ENCODE results near the gene DMWD. TPM values are rescaled to one million over a fixed set of nuclear protein-coding genes. Genes with fewer than 3 reads are reported as not detected.

Gene DMWD
- total RNA-seq, 1 experiment from 2014 or later: 86.7 TPM

- H3K9me3 ChIP-seq (ENCODE audit: low read depth, low read length, poor library complexity, severe bottlenecking): no peaks in the 10 kb centered on the region
- CTCF ChIA-PET: interaction anchor here (2.4 to 3.0 kb wide), 2 partner anchors 10 to 31 kb away, joined by 15 to 17 read pairs; no protein-coding TSS in a partner anchor
- POLR2A ChIA-PET (ENCODE audit: low non-redundant PET): interaction anchor here (0.5 to 0.6 kb wide), 2 partner anchors 38 to 126 kb away, joined by 3 to 5 read pairs; partner anchors contain the start of gene FBXO46
- intact Hi-C loops (cut with micrococcal nuclease; ENCODE audit: unreplicated experiment): no loop called here
- DNase-seq (ENCODE audit: low spot score): peak; percentile 67
- H3K27me3 ChIP-seq (replicated peaks; ENCODE audit: insufficient read depth, low read depth, low read length, poor library complexity): no peaks in the 10 kb centered on the region
- no TSS peak for BruUV-seq (replicated peaks)
- no peak for TF ChIP-seq CTCF (conservative IDR thresholded peaks at IDR 0.05; ENCODE audit: low read depth, low read length)
- TF ChIP-seq EZH2 (IDR thresholded peaks at IDR 0.05; ENCODE audit: borderline replicate concordance, low read depth, low read length, poor library complexity, severe bottlenecking): no peak
- peak overlapping the region; percentile 98 for H3K27ac ChIP-seq (ENCODE audit: low read depth, low read length, poor library complexity, severe bottlenecking)
- H3K4me3 ChIP-seq (ENCODE audit: low read depth, low read length, poor library complexity, severe bottlenecking): peak overlapping the region; percentile 89
- H3K4me1 ChIP-seq (ENCODE audit: insufficient read depth, low read length, poor library complexity, severe bottlenecking): peaks cover 22% of the 10 kb centered on the region
- no peaks in the 10 kb centered on the region for H3K36me3 ChIP-seq (ENCODE audit: insufficient read depth, low read length, poor library complexity, severe bottlenecking)
These were observed 24.0 kb downstream of the DMWD start for GRCh38 chr19:45768655-45768983.

GRCh38 chr19:45767881-45768654 is 24.6 kb downstream of the DMWD start:
- TF ChIP-seq CTCF (conservative IDR thresholded peaks at IDR 0.05; ENCODE audit: low read depth, low read length) (no peak), EZH2 (IDR thresholded peaks at IDR 0.05; ENCODE audit: borderline replicate concordance, low read depth, low read length, poor library complexity, severe bottlenecking) (no peak)
- Histone ChIP-seq H3K4me3 (ENCODE audit: low read depth, low read length, poor library complexity, severe bottlenecking) (peak overlapping the region; percentile 89), H3K27me3 (replicated peaks; ENCODE audit: insufficient read depth, low read depth, low read length, poor library complexity) (no peaks in the 10 kb centered on the region), H3K4me1 (ENCODE audit: insufficient read depth, low read length, poor library complexity, severe bottlenecking) (peaks cover 22% of the 10 kb centered on the region), H3K9me3 (ENCODE audit: low read depth, low read length, poor library complexity, severe bottlenecking) (no peaks in the 10 kb centered on the region), H3K36me3 (ENCODE audit: insufficient read depth, low read length, poor library complexity, severe bottlenecking) (no peaks in the 10 kb centered on the region), H3K27ac (ENCODE audit: low read depth, low read length, poor library complexity, severe bottlenecking) (peak overlapping the region; percentile 98)
- intact Hi-C loops (cut with micrococcal nuclease; ENCODE audit: unreplicated experiment): no loop called here
- ChIA-PET POLR2A (ENCODE audit: low non-redundant PET) (interaction anchor here (0.5 to 0.6 kb wide), 2 partner anchors 37 to 51 kb away, joined by 5 read pairs; partner anchors contain the start of gene FBXO46), CTCF (interaction anchor here (3.0 kb wide), 1 partner anchor 31 kb away, joined by 17 read pairs; no protein-coding TSS in a partner anchor)
- DNase-seq (ENCODE audit: low spot score): peak; percentile 69
- BruUV-seq (replicated peaks): no TSS peak

- Histone ChIP-seq H3K9me3 (ENCODE audit: low read depth, low read length, poor library complexity, severe bottlenecking) (no peaks in the 10 kb centered on the region), H3K27me3 (replicated peaks; ENCODE audit: insufficient read depth, low read depth, low read length, poor library complexity) (no peaks in the 10 kb centered on the region), H3K4me1 (ENCODE audit: insufficient read depth, low read length, poor library complexity, severe bottlenecking) (peaks cover 22% of the 10 kb centered on the region), H3K36me3 (ENCODE audit: insufficient read depth, low read length, poor library complexity, severe bottlenecking) (no peaks in the 10 kb centered on the region), H3K4me3 (ENCODE audit: low read depth, low read length, poor library complexity, severe bottlenecking) (peak overlapping the region; percentile 89), H3K27ac (ENCODE audit: low read depth, low read length, poor library complexity, severe bottlenecking) (peak overlapping the region; percentile 98)
- CTCF ChIA-PET: interaction anchor here (0.7 kb wide), 1 partner anchor 260 kb away, joined by 3 read pairs; no protein-coding TSS in a partner anchor
- BruUV-seq (replicated peaks): no TSS peak
- POLR2A ChIA-PET (ENCODE audit: low non-redundant PET): interaction anchor here (0.6 kb wide), 2 partner anchors 16 to 50 kb away, joined by 4 to 5 read pairs; no protein-coding TSS in a partner anchor
- TF ChIP-seq EZH2 (IDR thresholded peaks at IDR 0.05; ENCODE audit: borderline replicate concordance, low read depth, low read length, poor library complexity, severe bottlenecking) (no peak), CTCF (conservative IDR thresholded peaks at IDR 0.05; ENCODE audit: low read depth, low read length) (no peak)
- intact Hi-C loops (cut with micrococcal nuclease; ENCODE audit: unreplicated experiment): no loop called here
- DNase-seq (ENCODE audit: low spot score): peak; percentile 69
These were observed 25.2 kb downstream of the DMWD start for GRCh38 chr19:45767410-45767880.

Measured in A673 (cell line).